GM21447 (cell line): Measurements from ENCODE around the gene PDE11A.

Experiments used
- ATAC-seq: cut with Tn5 transposase; IDR thresholded peaks from one replicate; pipeline ENCODE4 v1.9.1; 2021; ENCODE audit not compliant: unreplicated experiment

The PDE11A gene

GRCh38 chr2:177708106-177708505 lies 364.5 kb downstream of the PDE11A start:
- ATAC-seq = no peak

GRCh38 chr2:177705511-177706173 lies 366.9 kb downstream of the PDE11A start:
- ATAC-seq = no peak

DNA sequence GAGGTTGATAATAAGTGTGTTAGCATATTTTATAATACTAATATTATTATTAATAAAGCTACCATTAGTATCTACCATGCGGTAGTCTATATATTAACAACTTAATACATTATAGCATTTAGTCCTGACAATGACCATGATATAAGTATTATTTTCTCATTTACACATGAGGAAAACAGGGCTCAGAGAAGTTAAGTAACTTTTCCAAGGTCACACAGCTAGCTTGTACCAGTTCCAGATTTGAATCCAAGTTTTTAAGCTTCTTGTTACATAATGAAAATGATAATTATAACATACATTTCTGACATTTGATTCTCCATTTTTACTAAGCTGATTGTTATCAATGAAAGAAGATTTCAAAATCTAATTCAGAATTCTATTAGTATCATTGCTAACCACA lies 369.4 kb downstream of the PDE11A start:
- no peak for ATAC-seq

- ATAC-seq = no peak
Measured at GRCh38 chr2:177698281-177698680, 374.3 kb downstream of the PDE11A start.

DNA sequence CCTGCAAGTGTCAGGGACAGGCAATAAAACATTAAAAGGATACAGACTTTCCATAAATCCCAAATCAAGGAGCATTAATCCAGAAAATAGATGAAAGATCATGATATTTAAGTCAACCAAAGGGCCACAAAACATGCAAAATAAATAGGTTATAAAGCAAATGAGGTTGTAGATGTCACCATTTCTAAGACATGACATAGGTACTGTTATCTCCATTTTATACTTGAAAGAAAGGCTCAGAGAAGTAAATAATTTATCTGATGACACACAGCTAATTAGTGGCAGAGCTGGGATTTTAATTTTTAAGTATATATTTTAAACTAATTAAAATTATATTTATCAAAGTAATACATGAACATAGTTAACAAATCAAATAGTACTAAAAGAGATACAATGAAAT lies 378.2 kb downstream of the PDE11A start:
- no peak for ATAC-seq

DNA sequence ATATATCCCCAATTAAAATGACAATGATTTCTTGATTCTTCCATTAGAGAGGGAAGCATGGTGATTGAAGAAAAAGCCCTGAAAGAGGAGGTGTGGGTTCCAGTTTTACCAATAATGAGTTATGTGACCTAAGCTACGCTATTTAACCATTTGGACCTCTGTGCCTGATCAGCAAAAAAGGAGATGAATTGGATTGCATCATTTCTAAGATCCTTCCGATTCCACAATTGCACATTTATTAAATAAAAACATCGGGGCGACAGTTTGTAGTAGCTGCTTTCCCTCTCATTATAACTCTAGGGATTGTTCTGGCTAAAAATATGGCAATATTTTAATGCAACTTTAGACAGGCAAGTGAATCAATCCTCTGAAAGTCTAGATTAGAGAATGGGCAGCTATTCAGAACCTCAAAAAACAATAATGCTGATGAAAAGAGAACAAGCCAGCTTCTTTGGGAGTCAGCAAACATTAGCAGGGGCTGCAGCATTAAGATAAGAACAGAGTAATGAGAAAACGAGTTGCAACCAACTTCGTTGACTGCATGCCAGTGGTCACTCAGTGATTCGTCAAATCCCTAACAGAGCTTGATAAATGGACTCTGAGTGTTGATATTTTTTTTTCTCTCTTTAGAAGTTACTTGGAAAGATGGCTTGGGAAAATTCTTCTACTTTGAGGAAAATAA lies 378.8 kb downstream of the PDE11A start:
- no peak for ATAC-seq

GRCh38 chr2:177692783-177693269 lies 379.8 kb downstream of the PDE11A start:
- ATAC-seq = no peak

- ATAC-seq = no peak
Measured at GRCh38 chr2:177692042-177692782, 380.4 kb downstream of the PDE11A start.

GRCh38 chr2:177691177-177691576 lies 381.4 kb downstream of the PDE11A start:
- no peak for ATAC-seq

DNA sequence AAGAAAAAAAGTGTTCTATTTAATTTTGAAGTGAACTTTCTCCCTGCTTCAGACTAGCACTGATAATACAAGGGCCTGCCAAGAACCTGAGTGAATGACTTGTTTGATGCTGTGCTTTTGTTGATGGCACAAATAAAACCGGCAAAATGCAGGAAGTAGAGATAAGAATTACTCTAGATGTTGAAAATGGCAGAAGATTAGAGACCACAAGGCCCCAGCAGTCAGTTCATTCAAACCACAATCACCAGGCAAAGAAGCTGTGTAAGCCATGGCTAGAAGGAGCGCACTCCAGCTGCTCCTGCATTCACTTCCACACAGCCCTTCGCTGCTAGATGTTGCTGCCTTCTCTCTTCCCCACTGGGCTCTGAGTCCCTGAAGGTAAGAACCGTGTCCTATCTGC lies 383.0 kb downstream of the PDE11A start:
- no peak for ATAC-seq

DNA sequence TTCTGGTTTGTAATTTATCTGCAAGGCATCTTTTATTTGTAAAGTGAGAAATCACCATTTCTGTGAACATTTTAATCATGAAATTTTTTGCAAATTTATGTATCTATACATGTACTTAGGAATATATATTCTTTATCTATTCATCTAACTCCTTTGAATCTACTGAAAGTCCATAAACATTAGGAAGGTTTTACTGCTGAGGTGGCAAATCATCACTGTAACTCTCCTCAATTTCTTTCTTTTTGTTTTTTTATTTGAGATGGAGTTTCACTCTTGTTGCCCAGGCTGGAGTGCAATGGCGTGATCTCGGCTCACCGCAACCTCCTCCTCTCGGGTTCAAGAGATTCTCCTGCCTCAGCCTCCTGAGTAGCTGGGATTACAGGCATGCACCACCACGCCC lies 383.7 kb downstream of the PDE11A start:
- ATAC-seq = no peak

- no peak for ATAC-seq
Measured at GRCh38 chr2:177683661-177684069, 388.9 kb downstream of the PDE11A start.

DNA sequence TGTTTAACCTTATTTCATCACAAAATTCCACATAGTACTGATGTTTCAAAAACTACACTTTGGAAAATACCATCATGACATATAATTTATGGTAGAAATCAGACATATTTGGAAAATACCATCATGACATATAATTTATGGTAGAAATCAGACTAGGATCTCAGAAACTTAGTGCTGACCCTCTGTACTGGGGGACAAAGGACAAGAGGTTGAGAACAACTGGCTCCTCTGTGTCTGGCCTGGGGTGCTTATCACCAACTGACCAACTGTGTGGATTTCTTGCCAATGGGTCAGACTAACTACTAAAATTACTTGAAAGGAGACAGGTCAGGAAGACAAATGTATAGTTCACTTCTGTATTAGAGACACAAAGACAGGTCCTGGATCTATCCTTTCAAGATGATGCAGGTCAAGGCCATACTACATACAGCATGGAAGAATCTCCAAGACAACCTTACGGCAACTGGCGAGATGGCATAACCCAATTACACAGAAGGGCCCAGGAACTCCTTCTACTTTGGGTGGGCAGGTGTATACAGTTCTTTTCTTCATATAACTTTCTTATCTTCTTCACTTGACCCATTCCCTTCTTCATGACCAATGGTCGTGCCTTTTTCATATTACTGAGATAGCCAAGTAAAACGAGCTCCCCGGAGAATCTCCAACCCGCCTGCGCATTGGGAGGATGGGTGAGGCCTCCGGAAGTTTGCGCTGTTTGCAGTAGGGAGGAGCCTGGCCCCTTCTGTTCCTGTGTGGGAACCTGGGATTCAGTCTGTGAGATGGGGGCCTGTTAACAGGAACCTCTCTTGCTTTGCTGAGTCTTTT lies 389.5 kb downstream of the PDE11A start:
- ATAC-seq = no peak

GRCh38 chr2:177682006-177682405 lies 390.6 kb downstream of the PDE11A start:
- ATAC-seq = no peak

GRCh38 chr2:177680866-177681712 lies 391.5 kb downstream of the PDE11A start:
- ATAC-seq = no peak

DNA sequence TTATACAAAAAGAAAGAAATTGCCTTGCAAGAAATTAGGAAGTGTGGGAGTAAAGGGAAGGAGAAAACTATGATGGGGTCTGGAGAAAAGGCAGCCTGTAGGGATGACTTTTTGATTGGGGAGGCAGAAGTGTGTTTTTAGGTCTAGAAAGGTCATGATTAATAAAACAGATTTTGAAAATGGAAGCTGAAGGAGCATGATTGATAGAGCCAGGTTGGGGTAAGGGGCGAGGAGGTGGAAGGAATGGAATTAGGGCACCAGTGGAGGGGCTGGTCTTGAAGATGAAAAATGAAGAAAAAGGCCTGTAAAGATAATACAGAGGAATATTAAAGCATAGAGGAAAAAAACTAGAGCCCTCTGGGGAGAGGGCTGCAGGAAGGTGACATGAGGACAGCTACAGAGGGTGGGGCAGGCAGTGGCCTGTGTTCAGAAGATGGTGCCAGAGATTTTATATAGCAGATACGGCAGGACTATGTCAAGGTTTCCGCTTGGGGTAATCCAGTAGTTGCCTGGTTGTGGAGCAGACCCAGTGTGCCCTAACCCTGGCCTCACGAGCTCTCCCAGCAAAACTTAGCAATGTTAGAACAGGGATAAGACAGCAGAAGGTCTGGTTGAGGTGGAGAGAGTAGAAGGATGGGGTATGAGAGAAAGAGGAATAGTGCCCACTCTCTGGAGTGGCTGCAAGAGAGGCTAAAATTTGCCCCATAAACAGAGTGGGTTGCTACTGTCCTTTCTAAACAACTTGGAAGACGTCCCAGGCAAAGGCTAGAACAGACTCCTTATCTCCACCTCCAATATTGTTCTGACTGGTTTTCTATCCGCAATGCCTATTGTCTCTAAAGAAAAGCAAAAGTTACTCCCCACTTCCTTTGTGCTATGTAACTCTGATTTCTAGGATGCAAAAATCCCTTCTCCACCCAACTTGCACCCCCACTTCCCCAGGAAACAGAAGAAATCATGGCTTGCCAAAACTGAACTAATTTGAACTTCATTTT lies 392.7 kb downstream of the PDE11A start:
- ATAC-seq = no peak

DNA sequence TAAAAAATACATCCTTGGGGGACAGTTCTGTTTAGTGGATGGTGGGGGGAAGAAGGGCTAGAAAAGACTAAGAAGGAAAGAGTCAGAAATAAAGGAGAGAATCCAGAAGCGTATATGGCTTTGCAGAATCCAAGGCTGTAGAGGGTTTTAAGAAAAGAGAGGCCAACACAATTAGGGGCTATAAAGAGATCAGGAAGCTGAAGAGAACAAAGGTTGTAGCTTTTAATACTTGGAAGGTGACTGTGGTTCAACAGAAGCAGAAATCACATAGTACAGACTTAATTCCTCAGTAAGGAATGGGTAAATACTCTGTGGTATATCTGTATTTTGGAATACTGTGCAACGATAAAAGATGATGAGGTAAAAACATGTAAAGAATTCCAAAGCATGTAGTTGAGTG lies 393.6 kb downstream of the PDE11A start:
- ATAC-seq = no peak

- no peak for ATAC-seq
Measured at GRCh38 chr2:177676636-177677035, 395.9 kb downstream of the PDE11A start.

- no peak for ATAC-seq
Measured at GRCh38 chr2:177675825-177676224, 396.8 kb downstream of the PDE11A start.
